A549 (cell line): ENCODE data around the gene BMERB1.
"Not testable (repeated sequence)": the region's sequence is repeated elsewhere in the genome, so short reads cannot be mapped to it uniquely, and the experiment has no call there.

ENCODE experiments used
- CBX2 ChIP-seq: fragments of 200-600 bp; sonication (generic); IDR thresholded peaks from 2 replicates; pipeline ENCODE4 v1.6.1; 2016; ENCODE audit warnings: low read depth, mild to moderate bottlenecking, borderline replicate concordance
- CEBPB ChIP-seq, 2 experiments: fragments of >200 bp in 1 of 2; sonication (Bioruptor Twin) in 1 of 2; formaldehyde crosslinking in 1 of 2; IDR thresholded peaks; 2 replicates each; pipeline ENCODE4 v1.6.1; 2012 to 2016
- CTCF ChIP-seq: fragments of >200 bp; sonication (Bioruptor Twin); formaldehyde crosslinking; IDR thresholded peaks from 3 replicates; pipeline ENCODE4 v1.5.1; 2016
- ESRRA ChIP-seq: fragments of 150-350 bp; IDR thresholded peaks from 2 replicates; pipeline ENCODE4 v1.6.1; 2014; ENCODE audit warnings: mild to moderate bottlenecking, low read length, borderline replicate concordance
- JUNB ChIP-seq: fragments of >200 bp; sonication (Bioruptor Twin); formaldehyde crosslinking; IDR thresholded peaks from 2 replicates; pipeline ENCODE4 v1.6.1; 2016
- MAX ChIP-seq: IDR thresholded peaks from 2 replicates; pipeline ENCODE4 v1.6.1; 2012
- NR3C1 ChIP-seq: fragments of >200 bp; sonication (Bioruptor Twin); formaldehyde crosslinking; IDR thresholded peaks from 3 replicates; pipeline ENCODE4 v1.6.1; 2017
- PBX3 ChIP-seq: IDR thresholded peaks from 2 replicates; pipeline ENCODE4 v1.6.1; 2012
- POLR2A ChIP-seq: IDR thresholded peaks from 2 replicates; pipeline ENCODE4 v1.6.1; 2012; ENCODE audit warnings: mild to moderate bottlenecking, low read length
- REST ChIP-seq: fragments of 200-600 bp; sonication (generic); IDR thresholded peaks from 2 replicates; pipeline ENCODE4 v1.6.1; 2016; ENCODE audit warnings: antibody characterized with exemption, mild to moderate bottlenecking, moderate library complexity
- RNF2 ChIP-seq: fragments of 200-600 bp; sonication (generic); IDR thresholded peaks from 2 replicates; pipeline ENCODE4 v1.6.1; 2016; ENCODE audit warnings: low read depth, mild to moderate bottlenecking, antibody characterized with exemption, moderate library complexity, borderline replicate concordance
- SMC3 ChIP-seq: fragments of >200 bp; sonication (Bioruptor Twin); formaldehyde crosslinking; IDR thresholded peaks from 3 replicates; pipeline ENCODE4 v1.6.1; 2018; ENCODE audit warnings: inconsistent platforms

GRCh38 chr16:15607221-15607699 is 172.9 kb downstream of the BMERB1 start:
- not testable (repeated sequence) for TF ChIP-seq CEBPB (IDR thresholded peaks at IDR 0.05); ESRRA; CTCF; PBX3; NR3C1; POLR2A; RNF2; REST; CBX2; JUNB; SMC3; MAX
